ENCODE data around the gene ATP11A. TPM values are rescaled to one million over a fixed set of nuclear protein-coding genes. Genes with fewer than 3 reads are reported as not detected.

ATP11A gene
- total RNA-seq, 2 experiments from 2014 or later = 42.1 to 50.7 TPM

- intact Hi-C loops (cut with DNase I, micrococcal nuclease) = no loop called here
- Mint-ChIP-seq H3K4me3 (no peak overlapping the region), H3K4me1 (peaks cover 5% of the 10 kb centered on the region), H3K9me3 (ENCODE audit: low read depth) (no peaks in the 10 kb centered on the region), H3K27ac (no peak overlapping the region), H3K36me3 (ENCODE audit: low read depth) (no peaks in the 10 kb centered on the region), H3K27me3 (no peaks in the 10 kb centered on the region)
- POLR2A ChIA-PET = no interaction called here
- no peak for ATAC-seq
- CTCF ChIA-PET = interaction anchor here (1.0 to 2.2 kb wide), 4 partner anchors 11 to 17 kb away, joined by 3 to 7 read pairs (median 5); no protein-coding TSS in a partner anchor
- no peak for DNase-seq
These were observed 37.2 kb upstream of the ATP11A start for GRCh38 chr13:112652512-112653070.

DNA sequence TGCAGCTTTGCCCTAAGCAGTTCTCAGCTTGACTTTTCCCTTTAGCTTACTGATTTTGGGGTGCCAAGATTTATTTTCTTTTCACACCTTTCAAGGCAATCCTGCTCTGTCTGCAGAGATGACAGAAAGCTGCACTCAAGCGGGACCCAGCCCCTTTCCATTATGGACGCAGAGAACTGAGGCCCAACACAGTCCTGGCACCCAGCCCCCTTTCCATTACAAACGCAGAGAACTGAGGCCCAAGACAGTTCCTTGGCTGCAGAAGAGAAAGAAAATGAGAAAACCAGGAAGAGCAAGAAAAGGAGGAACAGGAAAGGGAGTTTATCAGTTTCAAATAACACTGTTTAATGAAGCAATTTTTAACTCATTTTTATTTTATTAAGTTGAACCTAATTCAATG lies 36.8 kb upstream of the ATP11A start:
- CTCF ChIA-PET = interaction anchor here (1.0 to 2.2 kb wide), 3 partner anchors 11 to 13 kb away, joined by 4 to 7 read pairs (median 6); no protein-coding TSS in a partner anchor
- intact Hi-C loops (cut with DNase I, micrococcal nuclease) = no loop called here

DNA sequence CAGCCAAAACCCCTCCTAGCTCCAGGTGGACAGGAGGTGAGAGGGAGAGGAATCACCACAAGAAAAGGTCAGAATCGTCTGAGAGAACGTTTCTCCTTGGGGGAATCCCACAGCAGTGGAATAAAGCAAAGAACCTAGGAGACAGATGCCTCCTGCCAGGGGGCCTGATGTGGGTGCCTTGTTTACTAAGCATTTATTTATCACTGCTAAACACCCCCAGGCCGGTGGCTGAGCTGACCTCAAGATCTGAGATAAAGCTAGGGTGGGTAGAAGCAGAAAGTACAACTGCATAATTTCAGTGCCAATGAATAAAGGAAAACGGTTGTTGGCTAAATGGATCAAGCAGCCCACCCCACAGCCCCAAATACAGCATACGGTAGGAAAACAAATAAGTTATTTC lies 33.9 kb upstream of the ATP11A start:
- no peak overlapping the region for H3K27ac Mint-ChIP-seq
- ChIA-PET CTCF (no interaction called here), POLR2A (no interaction called here)
- H3K4me3 Mint-ChIP-seq = no peak overlapping the region
- H3K4me1 Mint-ChIP-seq = peaks cover 5% of the 10 kb centered on the region
- DNase-seq (no peak), ATAC-seq (no peak)
- H3K36me3 Mint-ChIP-seq (ENCODE audit: low read depth) = no peaks in the 10 kb centered on the region
- intact Hi-C loops (cut with DNase I, micrococcal nuclease) = no loop called here
- H3K27me3 Mint-ChIP-seq = no peaks in the 10 kb centered on the region
- no peaks in the 10 kb centered on the region for H3K9me3 Mint-ChIP-seq (ENCODE audit: low read depth)

More for the DNA sequence above, 36.8 kb upstream of the ATP11A start:
- no peaks in the 10 kb centered on the region for H3K9me3 Mint-ChIP-seq (ENCODE audit: low read depth)
- no peak for ATAC-seq
- no peak overlapping the region for H3K27ac Mint-ChIP-seq
- H3K27me3 Mint-ChIP-seq = no peaks in the 10 kb centered on the region
- no peak for DNase-seq
- H3K4me1 Mint-ChIP-seq = peaks cover 5% of the 10 kb centered on the region
- POLR2A ChIA-PET = no interaction called here
- no peaks in the 10 kb centered on the region for H3K36me3 Mint-ChIP-seq (ENCODE audit: low read depth)
- H3K4me3 Mint-ChIP-seq = no peak overlapping the region

DNA sequence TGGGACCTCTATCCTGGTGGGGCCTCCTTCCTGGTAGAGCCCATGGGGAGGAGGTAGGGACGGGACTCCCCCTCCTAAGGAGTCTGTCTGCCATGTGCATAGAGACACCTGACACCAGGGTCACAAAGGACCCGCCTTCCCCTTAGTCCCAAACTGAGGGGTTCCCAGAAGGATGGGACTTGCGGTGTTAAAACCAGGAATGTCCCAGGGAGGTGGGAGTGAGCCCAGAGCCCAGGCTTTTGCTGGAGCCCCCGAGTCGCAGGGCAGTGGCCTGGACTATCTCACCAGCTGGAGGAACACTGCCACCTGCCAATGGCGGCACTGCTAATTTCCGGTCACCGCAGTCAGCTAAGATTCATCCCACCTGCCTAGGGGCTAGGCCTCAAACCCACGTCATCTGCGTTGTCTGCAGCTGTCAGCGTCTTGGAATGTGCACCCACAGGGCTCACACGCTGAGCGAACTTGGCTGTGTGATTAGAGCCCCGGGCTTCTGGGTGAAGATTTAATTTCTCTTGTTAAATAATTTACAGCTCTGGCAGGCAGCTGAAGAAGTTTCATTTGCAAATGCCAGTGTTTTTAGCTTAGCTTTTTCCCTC lies 31.9 kb upstream of the ATP11A start:
- Mint-ChIP-seq H3K27me3 (no peaks in the 10 kb centered on the region), H3K36me3 (ENCODE audit: low read depth) (no peaks in the 10 kb centered on the region), H3K4me1 (peaks cover 3% of the 10 kb centered on the region), H3K9me3 (ENCODE audit: low read depth) (no peaks in the 10 kb centered on the region), H3K4me3 (no peak overlapping the region), H3K27ac (no peak overlapping the region)
- no peak for ATAC-seq
- ChIA-PET POLR2A (no interaction called here), CTCF (interaction anchor here (1.6 kb wide), 1 partner anchor 31 kb away, joined by 4 read pairs; no protein-coding TSS in a partner anchor)
- DNase-seq = no peak
- intact Hi-C loops (cut with DNase I, micrococcal nuclease) = no loop called here

DNA sequence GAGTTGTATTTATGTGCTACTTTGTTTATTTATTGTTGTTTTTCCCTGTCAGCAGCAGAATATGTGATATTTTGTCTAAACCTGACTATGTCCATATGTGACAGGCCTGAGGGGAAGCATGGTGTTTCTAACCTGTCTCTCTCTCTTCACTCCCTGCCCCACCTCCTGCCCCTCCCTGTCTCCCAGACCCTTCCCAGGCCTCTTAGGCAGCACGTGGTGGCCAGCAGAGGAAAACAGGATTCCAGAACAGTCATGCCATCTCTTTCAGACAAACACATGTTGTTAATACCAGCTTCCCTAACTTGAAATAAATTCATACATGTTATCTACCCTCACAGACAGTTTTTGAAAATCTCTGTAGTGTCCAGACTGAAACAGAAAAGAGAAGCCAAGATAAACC lies 31.0 kb upstream of the ATP11A start:
- CTCF ChIA-PET = interaction anchor here (1.0 to 1.6 kb wide), 2 partner anchors 18 to 30 kb away, joined by 3 to 4 read pairs; no protein-coding TSS in a partner anchor
- no peaks in the 10 kb centered on the region for H3K27me3 Mint-ChIP-seq

GRCh38 chr13:112661291-112661690 lies 28.5 kb upstream of the ATP11A start:
- no peaks in the 10 kb centered on the region for H3K4me1 Mint-ChIP-seq
- no peak for ATAC-seq
- POLR2A ChIA-PET = no interaction called here
- CTCF ChIA-PET = interaction anchor here (0.6 kb wide), 2 partner anchors 468 to 1594 kb away, joined by 3 read pairs; no protein-coding TSS in a partner anchor
- H3K4me3 Mint-ChIP-seq = no peak overlapping the region
- no peak for DNase-seq
- H3K9me3 Mint-ChIP-seq (ENCODE audit: low read depth) = no peaks in the 10 kb centered on the region
- intact Hi-C loops (cut with DNase I, micrococcal nuclease) = no loop called here
- H3K27ac Mint-ChIP-seq = no peak overlapping the region
- no peaks in the 10 kb centered on the region for H3K36me3 Mint-ChIP-seq (ENCODE audit: low read depth)
- no peaks in the 10 kb centered on the region for H3K27me3 Mint-ChIP-seq

More for the DNA sequence above, 31.0 kb upstream of the ATP11A start:
- Mint-ChIP-seq H3K4me1 (no peaks in the 10 kb centered on the region), H3K4me3 (no peak overlapping the region), H3K9me3 (ENCODE audit: low read depth) (no peaks in the 10 kb centered on the region), H3K36me3 (ENCODE audit: low read depth) (no peaks in the 10 kb centered on the region), H3K27ac (no peak overlapping the region)
- ATAC-seq (no peak), DNase-seq (no peak)
- POLR2A ChIA-PET = no interaction called here
- intact Hi-C loops (cut with DNase I, micrococcal nuclease) = no loop called here

GRCh38 chr13:112664501-112665203 lies 25.2 kb upstream of the ATP11A start:
- ChIA-PET CTCF (interaction anchor here (2.3 kb wide), 1 partner anchor 12 kb away, joined by 7 read pairs; no protein-coding TSS in a partner anchor), POLR2A (interaction anchor here (0.7 kb wide), 1 partner anchor 23 kb away, joined by 3 read pairs; no protein-coding TSS in a partner anchor)
- Mint-ChIP-seq H3K27ac (no peak overlapping the region), H3K36me3 (ENCODE audit: low read depth) (no peaks in the 10 kb centered on the region), H3K27me3 (no peaks in the 10 kb centered on the region), H3K4me1 (no peaks in the 10 kb centered on the region), H3K4me3 (no peak overlapping the region), H3K9me3 (ENCODE audit: low read depth) (no peaks in the 10 kb centered on the region)
- intact Hi-C loops (cut with DNase I, micrococcal nuclease) = no loop called here
- ATAC-seq = no peak
- DNase-seq = no peak

GRCh38 chr13:112668924-112669323 lies 20.9 kb upstream of the ATP11A start:
- H3K27ac Mint-ChIP-seq = no peak overlapping the region
- H3K4me3 Mint-ChIP-seq = no peak overlapping the region
- no peaks in the 10 kb centered on the region for H3K36me3 Mint-ChIP-seq (ENCODE audit: low read depth)
- no peaks in the 10 kb centered on the region for H3K9me3 Mint-ChIP-seq (ENCODE audit: low read depth)
- peaks cover 16% of the 10 kb centered on the region for H3K4me1 Mint-ChIP-seq
- ChIA-PET CTCF (no interaction called here), POLR2A (no interaction called here)
- ATAC-seq = no peak
- no peaks in the 10 kb centered on the region for H3K27me3 Mint-ChIP-seq
- DNase-seq = no peak
- intact Hi-C loops (cut with DNase I, micrococcal nuclease) = no loop called here

DNA sequence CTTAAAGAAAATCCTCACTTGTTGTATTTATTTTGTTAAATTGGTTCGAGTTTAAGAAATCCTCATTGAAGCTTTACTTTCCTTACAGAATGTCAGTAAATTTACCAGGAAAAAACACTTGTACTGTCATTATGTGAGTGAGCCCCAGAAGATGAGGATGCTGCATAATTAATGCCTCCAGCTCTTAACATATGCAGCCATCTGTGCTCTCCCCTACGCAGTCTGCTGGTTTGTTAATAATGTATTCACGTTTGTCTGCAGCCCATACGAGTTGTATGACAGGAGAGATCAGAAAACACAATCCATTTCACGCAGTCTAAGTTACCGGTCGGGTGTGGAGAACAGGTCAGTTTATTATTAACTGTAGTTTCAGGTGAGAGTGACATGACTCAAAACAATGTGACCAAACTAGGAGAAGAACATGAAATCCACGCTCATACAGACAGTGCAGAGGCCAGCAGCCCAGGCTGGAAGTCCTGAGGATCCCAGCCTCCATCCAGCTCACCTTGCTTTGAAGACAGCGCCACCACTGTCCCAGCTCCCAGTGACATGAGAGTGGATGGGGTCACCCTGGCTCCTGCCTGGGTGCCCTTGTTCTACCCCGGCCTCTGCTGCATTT lies 19.8 kb upstream of the ATP11A start:
- Mint-ChIP-seq H3K4me3 (no peak overlapping the region), H3K9me3 (ENCODE audit: low read depth) (no peaks in the 10 kb centered on the region), H3K27ac (no peak overlapping the region), H3K36me3 (ENCODE audit: low read depth) (no peaks in the 10 kb centered on the region), H3K4me1 (peaks cover 24% of the 10 kb centered on the region), H3K27me3 (no peaks in the 10 kb centered on the region)
- ChIA-PET POLR2A (interaction anchor here (0.5 kb wide), 1 partner anchor 41 kb away, joined by 3 read pairs; no protein-coding TSS in a partner anchor), CTCF (interaction anchor here (0.7 kb wide), 1 partner anchor 18 kb away, joined by 3 read pairs; no protein-coding TSS in a partner anchor)
- DNase-seq (no peak), ATAC-seq (no peak)
- intact Hi-C loops (cut with DNase I, micrococcal nuclease) = no loop called here

- no peaks in the 10 kb centered on the region for H3K9me3 Mint-ChIP-seq (ENCODE audit: low read depth)
- H3K4me1 Mint-ChIP-seq = peaks cover 26% of the 10 kb centered on the region
- H3K36me3 Mint-ChIP-seq (ENCODE audit: low read depth) = no peaks in the 10 kb centered on the region
- ATAC-seq (no peak), DNase-seq (no peak)
- no peaks in the 10 kb centered on the region for H3K27me3 Mint-ChIP-seq
- intact Hi-C loops (cut with DNase I, micrococcal nuclease) = no loop called here
- no peak overlapping the region for H3K27ac Mint-ChIP-seq
- ChIA-PET CTCF (no interaction called here), POLR2A (interaction anchor here (0.5 kb wide), 1 partner anchor 40 kb away, joined by 3 read pairs; no protein-coding TSS in a partner anchor)
- H3K4me3 Mint-ChIP-seq = no peak overlapping the region
These were observed 19.0 kb upstream of the ATP11A start for GRCh38 chr13:112670864-112671263.

GRCh38 chr13:112671359-112671758 lies 18.5 kb upstream of the ATP11A start:
- Mint-ChIP-seq H3K36me3 (ENCODE audit: low read depth) (no peaks in the 10 kb centered on the region), H3K4me3 (no peak overlapping the region), H3K27me3 (no peaks in the 10 kb centered on the region), H3K9me3 (ENCODE audit: low read depth) (no peaks in the 10 kb centered on the region), H3K27ac (no peak overlapping the region), H3K4me1 (peaks cover 26% of the 10 kb centered on the region)
- ChIA-PET POLR2A (no interaction called here), CTCF (no interaction called here)
- ATAC-seq (no peak), DNase-seq (no peak)
- intact Hi-C loops (cut with DNase I, micrococcal nuclease) = no loop called here

Measured in activated CD4-positive, alpha-beta T cell treated with anti-CD3 and anti-CD28 coated beads for 36 hours (primary cell).